T-helper 22 cell (primary cell): ENCODE data around the gene IRF2BP2.

Experiments
- DNase-seq: peaks from one replicate; pipeline ENCODE4 v3.0.0-alpha.2; 2020; ENCODE audit warnings: low read depth

IRF2BP2 gene

GRCh38 chr1:234583755-234584419 lies 26.1 kb downstream of the IRF2BP2 start:
- no peak for DNase-seq

GRCh38 chr1:234582681-234583301 lies 27.2 kb downstream of the IRF2BP2 start:
- no peak for DNase-seq

GRCh38 chr1:234582186-234582585 lies 27.8 kb downstream of the IRF2BP2 start:
- DNase-seq: no peak

GRCh38 chr1:234581063-234581714 lies 28.8 kb downstream of the IRF2BP2 start:
- DNase-seq: no peak

GRCh38 chr1:234579967-234580366 lies 30.0 kb downstream of the IRF2BP2 start:
- DNase-seq: no peak

- no peak for DNase-seq
Observed at GRCh38 chr1:234578735-234579134, 31.2 kb downstream of the IRF2BP2 start.

GRCh38 chr1:234578087-234578486 lies 31.9 kb downstream of the IRF2BP2 start:
- DNase-seq: no peak

GRCh38 chr1:234573711-234574299 lies 36.2 kb downstream of the IRF2BP2 start:
- DNase-seq: no peak

- no peak for DNase-seq
Observed at GRCh38 chr1:234572966-234573365, 37.0 kb downstream of the IRF2BP2 start.

GRCh38 chr1:234571702-234572101 lies 38.3 kb downstream of the IRF2BP2 start:
- DNase-seq: no peak

- DNase-seq: no peak
Observed at GRCh38 chr1:234570329-234571120, 39.5 kb downstream of the IRF2BP2 start.

- no peak for DNase-seq
Observed at GRCh38 chr1:234568345-234568744, 41.6 kb downstream of the IRF2BP2 start.

GRCh38 chr1:234565132-234565531 lies 44.8 kb downstream of the IRF2BP2 start:
- no peak for DNase-seq

- DNase-seq: no peak
Observed at GRCh38 chr1:234564035-234565029, 45.6 kb downstream of the IRF2BP2 start.

- DNase-seq: no peak
Observed at GRCh38 chr1:234562334-234562733, 47.6 kb downstream of the IRF2BP2 start.

GRCh38 chr1:234561319-234561718 lies 48.7 kb downstream of the IRF2BP2 start:
- no peak for DNase-seq

- DNase-seq: no peak
Observed at GRCh38 chr1:234559902-234560676, 49.9 kb downstream of the IRF2BP2 start.

- no peak for DNase-seq
Observed at GRCh38 chr1:234559152-234559901, 50.7 kb downstream of the IRF2BP2 start.

GRCh38 chr1:234558330-234558836 lies 51.6 kb downstream of the IRF2BP2 start:
- DNase-seq: no peak
